Suprapubic skin (tissue), 4 donors: Measurements from ENCODE around the gene LUM. TPM values are rescaled to one million over a fixed set of nuclear protein-coding genes. Genes with fewer than 3 reads are reported as not detected.

ENCODE experiments used
- DNase-seq, 2 donors: peaks; one replicate each; pipeline ENCODE4 v3.0.0-alpha.2; 2019; ENCODE audit warnings: low spot score in 2 of 2
- H3K27ac ChIP-seq: fragments of 200-600 bp; sonication (generic); one replicate; pipeline ENCODE4 v1.5.1; 2019
- H3K27me3 ChIP-seq: fragments of 200-600 bp; sonication (generic); one replicate; pipeline ENCODE4 v1.5.1; 2019
- H3K36me3 ChIP-seq: fragments of 200-600 bp; sonication (generic); one replicate; pipeline ENCODE4 v1.5.1; 2019
- H3K4me1 ChIP-seq: fragments of 200-600 bp; sonication (generic); one replicate; pipeline ENCODE4 v1.5.1; 2019
- H3K4me3 ChIP-seq: fragments of 200-600 bp; sonication (generic); one replicate; pipeline ENCODE4 v1.5.1; 2019; ENCODE audit warnings: mild to moderate bottlenecking
- H3K9me3 ChIP-seq: fragments of 200-600 bp; sonication (generic); one replicate; pipeline ENCODE4 v1.5.1; 2019
- CTCF ChIP-seq, 2 donors: fragments of 200-600 bp in 1 of 2; fragments of 450-650 bp in 1 of 2; sonication (generic) in 1 of 2; IDR thresholded peaks; one replicate each; pipeline ENCODE4 v1.5.1; 2016 to 2019; ENCODE audit warnings: antibody characterized with exemption in 2 of 2, mild to moderate bottlenecking in 1 of 2, moderate library complexity in 1 of 2
- EP300 ChIP-seq: sonication (generic); formaldehyde crosslinking; IDR thresholded peaks from one replicate; pipeline ENCODE4 v1.6.1; 2017; ENCODE audit warnings: antibody characterized with exemption
- POLR2A ChIP-seq, 2 donors: fragments of 450-650 bp; IDR thresholded peaks; one replicate each; pipeline ENCODE4 v1.6.1; 2017; ENCODE audit warnings: antibody characterized with exemption in 2 of 2, mild to moderate bottlenecking in 2 of 2, moderate library complexity in 2 of 2
- POLR2AphosphoS5 ChIP-seq, 3 donors: sonication (generic); formaldehyde crosslinking; IDR thresholded peaks; one replicate each; pipeline ENCODE4 v1.6.1; 2017; ENCODE audit warnings: antibody characterized with exemption in 3 of 3
- WGBS: methylation state at CpG from one replicate; pipeline ENCODE4 v1.1.5; 2018; 5-methylcytosine and 5-hydroxymethylcytosine counted together
- total RNA-seq, 4 donors: library from RNA; depleted of rRNA; stranded (reverse); fragments of >200 nt; gene quantifications; one replicate each; pipeline ENCODE4 v1.1.0, GENCODE V29; 2016

LUM gene
- total RNA-seq, 4 donors from 2014 or later, result 7.5 to 26.0 (median 14.1) TPM

DNA sequence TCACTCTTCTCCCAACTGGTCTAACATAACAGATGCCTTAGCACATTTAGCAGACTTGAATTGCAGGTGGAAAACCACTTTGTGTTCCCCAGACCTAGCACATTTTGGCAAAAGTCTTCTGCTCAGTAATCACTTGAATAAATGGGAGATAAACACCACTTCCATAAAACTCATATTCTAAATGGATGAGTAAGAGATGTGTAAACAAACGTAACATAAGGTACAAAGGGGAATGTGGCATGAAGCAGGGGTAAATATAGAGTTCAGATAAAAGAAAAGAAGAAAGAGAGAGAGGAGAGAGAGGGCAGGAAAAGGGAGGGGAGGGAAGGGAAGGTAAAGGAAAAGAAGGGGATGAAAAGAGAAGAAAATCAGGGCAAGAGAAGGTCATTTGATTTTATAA is 36.4 kb downstream of the LUM start:
- Histone ChIP-seq H3K27me3 (no peaks in the 10 kb centered on the region), H3K27ac (no peak overlapping the region), H3K4me3 (no peak overlapping the region), H3K4me1 (no peaks in the 10 kb centered on the region), H3K9me3 (no peaks in the 10 kb centered on the region), H3K36me3 (no peaks in the 10 kb centered on the region)
- TF ChIP-seq CTCF (IDR thresholded peaks at IDR 0.05) (no peak), POLR2AphosphoS5 (IDR thresholded peaks at IDR 0.05) (no peak), EP300 (no peak), POLR2A (IDR thresholded peaks at IDR 0.05) (no peak)
- 90% methylated on average over 1 of the region's 1 CpG for WGBS
- no peak for DNase-seq

- no peaks in the 10 kb centered on the region for H3K4me1 ChIP-seq
- H3K27ac ChIP-seq, result no peak overlapping the region
- WGBS, result 51% methylated on average over 6 of the region's 6 CpGs
- H3K27me3 ChIP-seq, result no peaks in the 10 kb centered on the region
- no peaks in the 10 kb centered on the region for H3K9me3 ChIP-seq
- no peaks in the 10 kb centered on the region for H3K36me3 ChIP-seq
- H3K4me3 ChIP-seq, result no peak overlapping the region
- no peak for TF ChIP-seq POLR2AphosphoS5 (IDR thresholded peaks at IDR 0.05)
- TF ChIP-seq EP300, result no peak
- no peak for TF ChIP-seq POLR2A (IDR thresholded peaks at IDR 0.05)
- TF ChIP-seq CTCF (IDR thresholded peaks at IDR 0.05), result no peak
- no peak for DNase-seq
Measured at GRCh38 chr12:91074154-91074709, 37.1 kb downstream of the LUM start.

DNA sequence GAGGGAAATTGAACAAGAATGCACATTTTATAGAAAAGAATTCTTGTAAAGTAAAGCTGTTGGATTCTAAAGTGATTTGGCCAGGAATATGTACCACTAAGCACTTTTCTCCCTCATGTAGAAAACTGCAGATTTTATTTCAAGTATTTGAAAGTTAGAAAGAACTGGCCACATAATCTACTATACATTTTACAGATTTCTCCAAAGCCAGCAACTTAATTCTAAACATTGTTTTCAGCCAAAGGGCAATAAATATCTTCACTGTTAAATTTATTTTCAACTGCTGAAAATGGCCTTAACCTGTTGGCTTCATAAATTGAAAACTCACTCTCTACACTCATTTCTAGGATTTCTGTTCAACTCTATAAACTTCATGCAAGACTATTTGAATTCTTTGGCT is 37.9 kb downstream of the LUM start:
- Histone ChIP-seq H3K4me1 (no peaks in the 10 kb centered on the region), H3K4me3 (no peak overlapping the region), H3K36me3 (no peaks in the 10 kb centered on the region), H3K27ac (no peak overlapping the region), H3K9me3 (no peaks in the 10 kb centered on the region), H3K27me3 (no peaks in the 10 kb centered on the region)
- DNase-seq, result no peak
- TF ChIP-seq POLR2A (IDR thresholded peaks at IDR 0.05) (no peak), EP300 (no peak), CTCF (IDR thresholded peaks at IDR 0.05) (no peak), POLR2AphosphoS5 (IDR thresholded peaks at IDR 0.05) (no peak)

DNA sequence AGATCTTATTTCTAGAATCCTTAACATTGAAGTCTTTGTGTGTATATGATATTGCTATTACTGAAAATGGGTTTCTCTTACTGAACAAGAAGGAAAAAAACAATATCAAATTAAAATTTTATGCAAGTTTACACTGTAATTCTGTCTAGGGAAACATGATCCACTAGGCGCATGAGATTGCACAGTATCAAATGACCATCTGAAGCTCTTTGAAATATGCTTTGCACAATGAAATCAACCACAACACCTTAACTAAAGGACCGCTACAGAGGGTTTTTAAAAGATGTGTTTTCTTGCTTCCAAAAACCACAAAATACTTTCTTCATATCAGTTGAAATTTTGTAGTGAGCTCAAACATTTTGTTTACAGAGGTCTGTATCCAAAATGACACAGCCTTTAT is 38.4 kb downstream of the LUM start:
- Histone ChIP-seq H3K36me3 (no peaks in the 10 kb centered on the region), H3K9me3 (no peaks in the 10 kb centered on the region), H3K27me3 (no peaks in the 10 kb centered on the region), H3K4me1 (no peaks in the 10 kb centered on the region), H3K27ac (no peak overlapping the region), H3K4me3 (no peak overlapping the region)
- TF ChIP-seq POLR2AphosphoS5 (IDR thresholded peaks at IDR 0.05) (no peak), CTCF (IDR thresholded peaks at IDR 0.05) (no peak), POLR2A (IDR thresholded peaks at IDR 0.05) (no peak), EP300 (no peak)
- DNase-seq, result no peak
- 91% methylated on average over 2 of the region's 2 CpGs for WGBS

DNA sequence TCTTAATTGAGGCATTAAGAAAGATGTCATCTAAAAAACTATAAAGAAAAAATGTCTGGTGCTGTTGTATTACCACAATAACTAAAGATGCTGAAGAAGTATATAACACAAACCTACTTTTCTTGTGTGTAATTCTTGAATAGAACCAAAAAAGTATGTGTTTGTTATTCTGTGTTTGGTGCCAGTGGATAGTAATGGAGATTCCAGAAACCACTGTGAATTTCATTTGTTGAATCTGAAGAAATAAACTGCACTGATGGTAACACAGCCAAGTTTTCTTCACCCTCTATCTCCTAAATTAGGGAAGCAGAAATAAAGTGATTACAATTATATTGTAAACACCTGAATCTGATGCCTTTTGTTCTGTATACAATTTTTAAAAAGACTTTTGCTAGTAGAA is 40.4 kb downstream of the LUM start:
- TF ChIP-seq POLR2A (IDR thresholded peaks at IDR 0.05) (no peak), EP300 (no peak), CTCF (IDR thresholded peaks at IDR 0.05) (no peak)
- Histone ChIP-seq H3K4me1 (no peaks in the 10 kb centered on the region), H3K9me3 (no peaks in the 10 kb centered on the region), H3K36me3 (no peaks in the 10 kb centered on the region), H3K27me3 (no peaks in the 10 kb centered on the region), H3K4me3 (no peak overlapping the region), H3K27ac (no peak overlapping the region)
- no peak for DNase-seq
